H1 (cell line): ENCODE measurements around the gene RIT2. TPM values are rescaled to one million over a fixed set of nuclear protein-coding genes. Genes with fewer than 3 reads are reported as not detected.

Experiments used
- CHD7 ChIP-seq: fragments of 300-600 bp; sonication (generic); IDR thresholded peaks from 2 replicates; pipeline ENCODE4 v1.7.1; 2012; ENCODE audit warnings: low read length, moderate library complexity, mild to moderate bottlenecking, inconsistent platforms; ENCODE audit not compliant: insufficient replicate concordance
- CTCF ChIP-seq, 3 experiments: IDR thresholded peaks; 1 replicate in 2 of 3; 2 replicates in 1 of 3; pipeline versions ENCODE4 v1.5.1 to v1.6.1; 2011; ENCODE audit warnings: low read length in 3 of 3, mild to moderate bottlenecking in 3 of 3, inconsistent platforms in 2 of 3, low read depth in 1 of 3, moderate library complexity in 1 of 3; ENCODE audit not compliant: insufficient read depth in 1 of 3; ENCODE audit errors: control extremely low read depth in 1 of 3
- MAX ChIP-seq: IDR thresholded peaks from 2 replicates; pipeline ENCODE4 v1.6.1; 2012; ENCODE audit warnings: inconsistent platforms
- NANOG ChIP-seq: IDR thresholded peaks from 2 replicates; pipeline ENCODE4 v1.6.1; 2011; ENCODE audit warnings: low read length, low read depth, mild to moderate bottlenecking, inconsistent platforms; ENCODE audit not compliant: insufficient read depth, poor library complexity, severe bottlenecking
- NRF1 ChIP-seq: IDR thresholded peaks from 2 replicates; pipeline ENCODE4 v1.6.1; 2011; ENCODE audit warnings: mild to moderate bottlenecking, low read depth, low read length, improper control_type of control experiment
- polyA plus RNA-seq, 7 experiments: library from polyadenylated mRNA; depleted of rRNA in 3 of 7; stranded (reverse) in 5 of 7; unstranded in 2 of 7; fragments of >200 nt in 5 of 7; fragments of 200-250 nt in 2 of 7; gene quantifications; 1 replicate in 5 of 7; 2 replicates in 1 of 7; 4 replicates in 1 of 7; pipeline versions ENCODE4 v1.2.1 to v1.2.3, GENCODE V29; 2011 to 2013; ENCODE audit warnings: missing spikeins in 2 of 7, mixed read lengths in 2 of 7
- total RNA-seq: library from RNA; stranded (reverse); fragmentation: NEBNext Ultra II Directional; extraction: Animal tissue kit (Norgen Biotek cat#: 25700); gene quantifications from 2 replicates; pipeline ENCODE4 v1.2.1, GENCODE V29; 2021

Gene RIT2
- total and polyA plus RNA-seq, 2 of the 8 experiments (the other 6 are each of a cell fraction or from before 2014, with no cell fraction given): 0.67 to 3.2 TPM

GRCh38 chr18:43029414-43029813, 86.1 kb downstream of the RIT2 start (continued):
- TF ChIP-seq CHD7: no peak
- no peak for TF ChIP-seq MAX
- no peak for TF ChIP-seq NANOG
- no peak for TF ChIP-seq CTCF (IDR thresholded peaks at IDR 0.05; ENCODE audit: control extremely low read depth in 1 of 3, insufficient read depth in 1 of 3, low read depth in 1 of 3, low read length in 3 of 3)
- no peak for TF ChIP-seq NRF1
